K562 (cell line): ENCODE results near the gene UNKL. TPM values are rescaled to one million over a fixed set of nuclear protein-coding genes. Genes with fewer than 3 reads are reported as not detected.
A peak's percentile ranks its signal among the peaks of the same experiment; 100 is the strongest.

Experiments used
- ATAC-seq: fragments of 200-7000 bp; cut with Tn5 transposase; 3 replicates; pipeline ENCODE4 v1.9.1; 2020; ENCODE audit warnings: moderate library complexity
- BruUV-seq: library from RNA; stranded (reverse); fragments of 400-500 nt; replicated peaks from 2 replicates; lab custom pipeline; 2021; lab: Mats Ljungman, UMichigan
- CTCF ChIA-PET: fragments of 300-600 bp; formaldehyde crosslinking; extraction: SDS; loops from one replicate; lab custom pipeline; 2021; ENCODE audit warnings: low intra/inter-chr PET ratio; lab: Yijun Ruan, JAX
- POLR2A ChIA-PET: fragments of 300-600, 350-650 bp; sonication (Branson Sonifier 250); formaldehyde crosslinking; extraction: SDS; loops from one replicate; lab custom pipeline; 2021; ENCODE audit warnings: antibody characterized with exemption, inconsistent platforms; lab: Yijun Ruan, JAX
- DNase-seq, 4 experiments: peaks; one replicate each; pipeline versions ENCODE4 v3.0.0 to v3.0.0-alpha.2; 2011 to 2018; ENCODE audit warnings: low spot score in 3 of 4, mixed read lengths in 3 of 4; ENCODE audit errors: extremely low read depth in 1 of 4
- FAIRE-seq: peaks from 2 replicates; lab custom pipeline; 2011; peaks lifted over from hg19 to GRCh38; lab: Jason Lieb, UNC
- H2AFZ ChIP-seq: 2 replicates; pipeline ENCODE4 v1.6.0; 2011; ENCODE audit warnings: low read depth, low read length, control low read depth, inconsistent platforms
- H3K27ac ChIP-seq: fragments of 200-600 bp; 3 replicates; pipeline ENCODE4 v1.8.0; 2011; ENCODE audit warnings: low read depth, mild to moderate bottlenecking, control low read depth, inconsistent platforms, low read length, moderate library complexity, mixed read lengths; ENCODE audit errors: extremely low read depth
- H3K27me3 ChIP-seq, 2 experiments: fragments of 300-600 bp in 1 of 2; 2 replicates in 1 of 2; 3 replicates in 1 of 2; pipeline versions ENCODE4 v1.6.0 to v1.8.0; 2011; ENCODE audit warnings: inconsistent platforms in 2 of 2, low read length in 2 of 2, mild to moderate bottlenecking in 1 of 2, mixed read lengths in 1 of 2, moderate library complexity in 1 of 2; ENCODE audit not compliant: control insufficient read depth in 2 of 2, insufficient read depth in 2 of 2
- H3K36me3 ChIP-seq: fragments of 300-600 bp; 3 replicates; pipeline ENCODE4 v1.8.0; 2011; ENCODE audit warnings: mild to moderate bottlenecking, low read length, inconsistent platforms; ENCODE audit not compliant: control insufficient read depth, insufficient read depth
- H3K4me1 ChIP-seq, 2 experiments: fragments of 200-600 bp in 1 of 2; replicated peaks in 1 of 2; 2 replicates in 1 of 2; 3 replicates in 1 of 2; pipeline versions ENCODE4 v1.5.1 to v1.8.0; 2011; ENCODE audit warnings: inconsistent platforms in 2 of 2, low read length in 2 of 2, mild to moderate bottlenecking in 1 of 2, mixed read lengths in 1 of 2, moderate library complexity in 1 of 2; ENCODE audit not compliant: control insufficient read depth in 2 of 2, insufficient read depth in 2 of 2
- H3K4me2 ChIP-seq: 2 replicates; pipeline ENCODE4 v1.6.1; 2011; ENCODE audit warnings: low read length, control low read depth, inconsistent platforms, mixed read lengths; ENCODE audit not compliant: insufficient read depth
- H3K4me3 ChIP-seq: fragments of 200-600 bp; sonication (generic), shearing (Covaris generic); 2 replicates; pipeline ENCODE4 v1.5.1; 2016; ENCODE audit warnings: control low read depth, inconsistent platforms
- H3K79me2 ChIP-seq: fragments of 200-600 bp; 3 replicates; pipeline ENCODE4 v1.8.0; 2011; ENCODE audit warnings: low read length, inconsistent platforms; ENCODE audit not compliant: control insufficient read depth, insufficient read depth
- H3K9ac ChIP-seq, 2 experiments: 2 replicates each; pipeline versions ENCODE4 v1.6.0 to v1.6.1; 2011; ENCODE audit warnings: low read depth in 2 of 2, low read length in 2 of 2, control low read depth in 1 of 2, inconsistent platforms in 1 of 2, mild to moderate bottlenecking in 1 of 2, mixed read lengths in 1 of 2; ENCODE audit not compliant: insufficient read depth in 1 of 2
- H3K9me1 ChIP-seq: one replicate; pipeline ENCODE4 v1.6.0; 2011; ENCODE audit warnings: inconsistent platforms, mild to moderate bottlenecking, low read length, moderate library complexity; ENCODE audit not compliant: control insufficient read depth, insufficient read depth
- H3K9me3 ChIP-seq: replicated peaks from 2 replicates; pipeline ENCODE4 v1.5.1; 2011; ENCODE audit warnings: low read depth, low read length, inconsistent platforms; ENCODE audit not compliant: control insufficient read depth, insufficient read depth
- H4K20me1 ChIP-seq: replicated peaks from 2 replicates; pipeline ENCODE4 v1.6.1; 2011; ENCODE audit warnings: low read length, inconsistent platforms, mixed read lengths; ENCODE audit not compliant: control insufficient read depth, insufficient read depth
- FOS ChIP-seq: IDR thresholded peaks from 3 replicates; pipeline ENCODE4 v1.6.1; 2011; ENCODE audit not compliant: insufficient read length; ENCODE audit errors: extremely low read depth
- MXI1 ChIP-seq: IDR thresholded peaks from 2 replicates; pipeline ENCODE4 v1.6.1; 2011; ENCODE audit warnings: low read depth, mild to moderate bottlenecking, improper control_type of control experiment, low read length
- POLR2G ChIP-seq: fragments of 200-400 bp; formaldehyde crosslinking; IDR thresholded peaks from 2 replicates; pipeline ENCODE4 v1.6.1; 2017; ENCODE audit warnings: low read depth, mild to moderate bottlenecking, antibody characterized with exemption, low read length, moderate library complexity
- SPI1 ChIP-seq: IDR thresholded peaks from 2 replicates; pipeline ENCODE4 v1.6.1; 2011; ENCODE audit warnings: low read depth, low read length, control low read depth, borderline replicate concordance
- USF2 ChIP-seq: sonication (generic); formaldehyde crosslinking; IDR thresholded peaks from 2 replicates; pipeline ENCODE4 v1.5.0; 2020; ENCODE audit warnings: missing genetic modification reagents
- ZNF143 ChIP-seq: sonication (generic); formaldehyde crosslinking; IDR thresholded peaks from 2 replicates; pipeline ENCODE4 v1.9.0; 2022; ENCODE audit warnings: mild to moderate bottlenecking, missing genetic modification reagents
- ZNF165 ChIP-seq: fragments of 250-450 bp; sonication (Bioruptor Pico); IDR thresholded peaks from 2 replicates; pipeline ENCODE4 v1.4.0; 2020; ENCODE audit warnings: borderline replicate concordance
- ZNF311 ChIP-seq: fragments of 250-450 bp; sonication (Bioruptor Pico); IDR thresholded peaks from 2 replicates; pipeline ENCODE4 v1.4.0; 2020; ENCODE audit warnings: mild to moderate bottlenecking, moderate library complexity
- ZNF316 ChIP-seq: fragments of 450-650 bp; IDR thresholded peaks from 2 replicates; pipeline ENCODE4 v1.6.1; 2016
- WGBS: fragments of 100-300 bp; shearing (Covaris generic); methylation state at CpG from one replicate; pipeline ENCODE4 v1.1.6; 2016; ENCODE audit warnings: low coverage, mixed read lengths; ENCODE audit not compliant: insufficient coverage; ENCODE audit errors: missing lambda C conversion rate; 5-methylcytosine and 5-hydroxymethylcytosine counted together
- in situ Hi-C: fragments of 300-500 bp; cut with MboI; formaldehyde crosslinking; loops from 4 replicates; pipeline ENCODE4 v1.15.0; 2018; ENCODE audit warnings: inconsistent platforms, mixed read lengths
- intact Hi-C: fragments of 100-400 bp; cut with micrococcal nuclease; formaldehyde crosslinking; loops from 2 replicates; pipeline ENCODE4 v1.14.2; 2022
- polyA plus RNA-seq, 8 experiments: library from polyadenylated mRNA; depleted of rRNA in 4 of 8; stranded (reverse) in 5 of 8; unstranded in 3 of 8; fragments of >200 nt; fragmentation: Nextera tagmentation in 2 of 8; fragmentation: Illumina TruSeq in 1 of 8; extraction: Ambion mirVana in 2 of 8; extraction: Trizol in 1 of 8; gene quantifications; 2 replicates each; pipeline versions ENCODE4 v1.2.1 to v1.2.3, GENCODE V29; 2011 to 2014; ENCODE audit warnings: inconsistent platforms in 1 of 8, missing spikeins in 1 of 8
- total RNA-seq, 7 experiments: library from RNA; depleted of rRNA in 6 of 7; stranded (reverse); fragments of >200 nt in 6 of 7; fragmentation: Illumina TruSeq in 2 of 7; extraction: Trizol in 2 of 7; gene quantifications; 2 replicates each; pipeline versions ENCODE4 v1.2.1 to v1.2.3, GENCODE V29; 2011 to 2021; ENCODE audit warnings: low replicate concordance in 1 of 7
- TF ChIP-seq, protein P1 (sequence below): fragments of 250-450 bp; sonication (Bioruptor Pico); IDR thresholded peaks from 2 replicates; pipeline ENCODE4 v1.8.0; 2021; ENCODE audit warnings: borderline replicate concordance, mild to moderate bottlenecking, moderate library complexity; ENCODE audit not compliant: poor library complexity, severe bottlenecking
- TF ChIP-seq, protein P2 (sequence below): fragments of 250-450 bp; sonication (Bioruptor Pico); IDR thresholded peaks from 2 replicates; pipeline ENCODE4 v1.8.0; 2021; ENCODE audit warnings: mild to moderate bottlenecking, moderate library complexity

UNKL gene
- total and polyA plus RNA-seq, 9 of the 15 experiments (the other 6 are each of a cell fraction or from before 2014, with no cell fraction given), result 0.37 to 30.2 (median 5.1) TPM

GRCh38 chr16:1367486-1368174 is 46.9 kb downstream of the UNKL start:
- TF ChIP-seq POLR2G (0 out of 2 replicates have a peak, but pooled peaks have one; percentile 16), ZNF311 (CRISPR knock-in tag) (no peak)
- H2AFZ ChIP-seq, result no peak overlapping the region
- peaks cover 64% of the 10 kb centered on the region; the same call in 2 of the 3 replicates for H3K36me3 ChIP-seq
- H3K27ac ChIP-seq, result no peak overlapping the region
- CTCF ChIA-PET, result no interaction called here
- no peak overlapping the region for H3K4me3 ChIP-seq
- in situ Hi-C loops, result no loop called here
- 96% methylated on average over 11 of the region's 27 CpGs for WGBS
- H3K9me1 ChIP-seq, result no peaks in the 10 kb centered on the region
- DNase-seq, result no peak
- intact Hi-C loops, result no loop called here
- H3K4me2 ChIP-seq, result no peak overlapping the region
- FAIRE-seq, result no peak
- no TSS peak for BruUV-seq
- 0 out of 2 replicates have a peak, but pooled peaks cover 12% of the 10 kb centered on the region for H4K20me1 ChIP-seq
- no peak overlapping the region; a peak in 1 of 4 replicates for H3K9ac ChIP-seq
- peaks cover 0 to 54% of the 10 kb centered on the region in 2 experiments; a peak in 2 of 5 replicates for H3K4me1 ChIP-seq
- POLR2A ChIA-PET, result interaction anchor here (3.8 kb wide), 1 partner anchor 11 kb away, joined by 18 read pairs; no protein-coding TSS in a partner anchor
- H3K27me3 ChIP-seq, result no peaks in the 10 kb centered on the region
- no peaks in the 10 kb centered on the region for H3K9me3 ChIP-seq
- no peak for ATAC-seq
- H3K79me2 ChIP-seq, result peaks cover 8% of the 10 kb centered on the region; the same call in 2 of the 3 replicates

- ChIA-PET POLR2A (interaction anchor here (0.5 to 8.1 kb wide), 3 partner anchors 12 to 206 kb away, joined by 3 to 73 read pairs (median 5); no protein-coding TSS in a partner anchor), CTCF (no interaction called here)
- no peak for DNase-seq
- Histone ChIP-seq H3K27ac (no peak overlapping the region), H3K27me3 (no peaks in the 10 kb centered on the region), H3K4me1 (peaks cover 0 to 56% of the 10 kb centered on the region in 2 experiments; a peak in 2 of 5 replicates), H4K20me1 (0 out of 2 replicates have a peak, but pooled peaks cover 12% of the 10 kb centered on the region), H2AFZ (no peak overlapping the region), H3K9ac (0 out of 4 replicates have a peak overlapping the region, but pooled peaks of 1 of the 2 experiments have one; percentile 9), H3K4me2 (no peak overlapping the region), H3K9me1 (no peaks in the 10 kb centered on the region), H3K9me3 (no peaks in the 10 kb centered on the region), H3K79me2 (peaks cover 14% of the 10 kb centered on the region), H3K36me3 (peaks cover 72% of the 10 kb centered on the region; the same call in 2 of the 3 replicates), H3K4me3 (no peak overlapping the region)
- FAIRE-seq, result no peak
- in situ Hi-C loops (no loop called here), intact Hi-C loops (no loop called here)
- no TSS peak for BruUV-seq
- no peak for ATAC-seq
- 76% methylated on average over 8 of the region's 24 CpGs for WGBS
- TF ChIP-seq ZNF165 (CRISPR knock-in tag) (no peak), MXI1 (no peak), ZNF143 (CRISPR knock-in tag) (no peak), SPI1 (no peak), USF2 (CRISPR knock-in tag) (no peak), ZNF316 (no peak), POLR2G (peak; percentile 45), FOS (no peak)
- TF ChIP-seq, protein P1, sequence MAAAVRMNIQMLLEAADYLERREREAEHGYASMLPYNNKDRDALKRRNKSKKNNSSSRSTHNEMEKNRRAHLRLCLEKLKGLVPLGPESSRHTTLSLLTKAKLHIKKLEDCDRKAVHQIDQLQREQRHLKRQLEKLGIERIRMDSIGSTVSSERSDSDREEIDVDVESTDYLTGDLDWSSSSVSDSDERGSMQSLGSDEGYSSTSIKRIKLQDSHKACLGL (CRISPR knock-in tag), result no peak
- TF ChIP-seq, protein P2, sequence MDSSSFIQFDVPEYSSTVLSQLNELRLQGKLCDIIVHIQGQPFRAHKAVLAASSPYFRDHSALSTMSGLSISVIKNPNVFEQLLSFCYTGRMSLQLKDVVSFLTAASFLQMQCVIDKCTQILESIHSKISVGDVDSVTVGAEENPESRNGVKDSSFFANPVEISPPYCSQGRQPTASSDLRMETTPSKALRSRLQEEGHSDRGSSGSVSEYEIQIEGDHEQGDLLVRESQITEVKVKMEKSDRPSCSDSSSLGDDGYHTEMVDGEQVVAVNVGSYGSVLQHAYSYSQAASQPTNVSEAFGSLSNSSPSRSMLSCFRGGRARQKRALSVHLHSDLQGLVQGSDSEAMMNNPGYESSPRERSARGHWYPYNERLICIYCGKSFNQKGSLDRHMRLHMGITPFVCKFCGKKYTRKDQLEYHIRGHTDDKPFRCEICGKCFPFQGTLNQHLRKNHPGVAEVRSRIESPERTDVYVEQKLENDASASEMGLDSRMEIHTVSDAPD (CRISPR knock-in tag), result no peak
These were observed 47.7 kb downstream of the UNKL start for GRCh38 chr16:1366712-1367299.
